ENCODE data around the gene KCP.

KCP gene

GRCh38 chr7:128893251-128894100 lies 17.0 kb downstream of the KCP start:
- DNase-seq (ENCODE audit: low read depth): no peak
- H3K4me3 ChIP-seq (ENCODE audit: low read depth, low read length): no peak overlapping the region
- TF ChIP-seq CTCF (conservative IDR thresholded peaks at IDR 0.05; ENCODE audit: low read depth, low read length): no peak

GRCh38 chr7:128892521-128893250 lies 17.8 kb downstream of the KCP start:
- TF ChIP-seq CTCF (conservative IDR thresholded peaks at IDR 0.05; ENCODE audit: low read depth, low read length): no peak
- DNase-seq (ENCODE audit: low read depth): no peak
- no peak overlapping the region for H3K4me3 ChIP-seq (ENCODE audit: low read depth, low read length)

- DNase-seq (ENCODE audit: low read depth): no peak
- no peak overlapping the region for H3K4me3 ChIP-seq (ENCODE audit: low read depth, low read length)
- no peak for TF ChIP-seq CTCF (conservative IDR thresholded peaks at IDR 0.05; ENCODE audit: low read depth, low read length)
Observed at GRCh38 chr7:128891942-128892269, 18.6 kb downstream of the KCP start.

- no peak for DNase-seq (ENCODE audit: low read depth)
- TF ChIP-seq CTCF (conservative IDR thresholded peaks at IDR 0.05; ENCODE audit: low read depth, low read length): no peak
- no peak overlapping the region for H3K4me3 ChIP-seq (ENCODE audit: low read depth, low read length)
Observed at GRCh38 chr7:128891110-128891941, 19.2 kb downstream of the KCP start.

- no peak for DNase-seq (ENCODE audit: low read depth)
- TF ChIP-seq CTCF (conservative IDR thresholded peaks at IDR 0.05; ENCODE audit: low read depth, low read length): no peak
- H3K4me3 ChIP-seq (ENCODE audit: low read depth, low read length): no peak overlapping the region
Observed at GRCh38 chr7:128890306-128891109, 20.0 kb downstream of the KCP start.

GRCh38 chr7:128889121-128889520 lies 21.4 kb downstream of the KCP start:
- no peak overlapping the region for H3K4me3 ChIP-seq (ENCODE audit: low read depth, low read length)
- TF ChIP-seq CTCF (conservative IDR thresholded peaks at IDR 0.05; ENCODE audit: low read depth, low read length): no peak
- DNase-seq (ENCODE audit: low read depth): no peak

Data from choroid plexus epithelial cell (primary cell).